HG03354 (cell line): ENCODE measurements around the gene GARNL3.

Source experiments
- ATAC-seq: cut with Tn5 transposase; IDR thresholded peaks from one replicate; pipeline ENCODE4 v1.9.1; 2021; ENCODE audit warnings: mild to moderate bottlenecking; ENCODE audit not compliant: unreplicated experiment, poor library complexity, severe bottlenecking

Gene GARNL3

GRCh38 chr9:127273326-127273725, 8.8 kb downstream of the GARNL3 start:
- no peak for ATAC-seq

- no peak for ATAC-seq
These were observed 12.5 kb downstream of the GARNL3 start for GRCh38 chr9:127277099-127277498.

- no peak for ATAC-seq
These were observed 13.2 kb downstream of the GARNL3 start for GRCh38 chr9:127277770-127278169.

- ATAC-seq: no peak
These were observed 13.8 kb downstream of the GARNL3 start for GRCh38 chr9:127278372-127278771.

GRCh38 chr9:127279717-127280285, 15.2 kb downstream of the GARNL3 start:
- ATAC-seq: no peak

- no peak for ATAC-seq
These were observed 16.5 kb downstream of the GARNL3 start for GRCh38 chr9:127280880-127281660.

- ATAC-seq: no peak
These were observed 17.3 kb downstream of the GARNL3 start for GRCh38 chr9:127281891-127282290.

GRCh38 chr9:127282611-127283010, 18.0 kb downstream of the GARNL3 start:
- no peak for ATAC-seq

GRCh38 chr9:127283135-127283534, 18.6 kb downstream of the GARNL3 start:
- no peak for ATAC-seq

- ATAC-seq: no peak
These were observed 19.4 kb downstream of the GARNL3 start for GRCh38 chr9:127283917-127284497.

GRCh38 chr9:127285965-127286364, 21.4 kb downstream of the GARNL3 start:
- no peak for ATAC-seq

- ATAC-seq: no peak
These were observed 26.0 kb downstream of the GARNL3 start for GRCh38 chr9:127290561-127291065.

GRCh38 chr9:127291246-127291778, 26.7 kb downstream of the GARNL3 start:
- no peak for ATAC-seq

- no peak for ATAC-seq
These were observed 27.8 kb downstream of the GARNL3 start for GRCh38 chr9:127292415-127292814.

- no peak for ATAC-seq
These were observed 28.8 kb downstream of the GARNL3 start for GRCh38 chr9:127293328-127293727.

- ATAC-seq: no peak
These were observed 29.2 kb downstream of the GARNL3 start for GRCh38 chr9:127293767-127294166.

- ATAC-seq: no peak
These were observed 30.4 kb downstream of the GARNL3 start for GRCh38 chr9:127295005-127295404.

GRCh38 chr9:127300886-127301447, 36.4 kb downstream of the GARNL3 start:
- no peak for ATAC-seq

- no peak for ATAC-seq
These were observed 39.3 kb downstream of the GARNL3 start for GRCh38 chr9:127303830-127304229.

- no peak for ATAC-seq
These were observed 40.7 kb downstream of the GARNL3 start for GRCh38 chr9:127305206-127305837.
